Brain microvascular endothelial cell (primary cell): ENCODE data around the gene RNF157.

Experiments used
- DNase-seq: peaks from one replicate; pipeline ENCODE4 v3.0.0-alpha.2; 2020
- H3K27ac ChIP-seq: fragments of 250-450 bp; sonication (Bioruptor Pico); 2 replicates; pipeline ENCODE4 v1.5.1; 2020; ENCODE audit warnings: mild to moderate bottlenecking, moderate library complexity
- H3K27me3 ChIP-seq: fragments of 250-450 bp; sonication (Bioruptor Pico); replicated peaks from 2 replicates; pipeline ENCODE4 v1.5.1; 2020; ENCODE audit warnings: mild to moderate bottlenecking
- H3K36me3 ChIP-seq: fragments of 250-450 bp; sonication (Bioruptor Pico); replicated peaks from 2 replicates; pipeline ENCODE4 v1.5.1; 2020; ENCODE audit warnings: mild to moderate bottlenecking
- H3K4me3 ChIP-seq: 2 replicates; pipeline ENCODE4 v1.5.1; 2011; ENCODE audit warnings: low read depth, mild to moderate bottlenecking, control low read depth, low read length, moderate library complexity
- CTCF ChIP-seq: IDR thresholded peaks from 2 replicates; pipeline ENCODE4 v1.5.1; 2011; ENCODE audit warnings: low read depth, mild to moderate bottlenecking, moderate library complexity, low read length, control low read depth, inconsistent platforms; ENCODE audit errors: missing control alignments
- in situ Hi-C: cut with HindIII; loops from 2 replicates; pipeline ENCODE4 v1.10.0; 2017; ENCODE audit warnings: low sequenced_read_pairs, low pct_ligation_motif_present

RNF157 gene

GRCh38 chr17:76122431-76123190 is 117.7 kb downstream of the RNF157 start:
- no peaks in the 10 kb centered on the region for H3K27me3 ChIP-seq
- H3K4me3 ChIP-seq: no peak overlapping the region
- H3K36me3 ChIP-seq: no peaks in the 10 kb centered on the region
- no peak overlapping the region for H3K27ac ChIP-seq
- in situ Hi-C loops: no loop called here
- no peak for DNase-seq
- no peak for TF ChIP-seq CTCF

GRCh38 chr17:76121932-76122430 is 118.3 kb downstream of the RNF157 start:
- H3K27ac ChIP-seq: no peak overlapping the region
- in situ Hi-C loops: no loop called here

GRCh38 chr17:76120658-76121008 is 119.7 kb downstream of the RNF157 start:
- DNase-seq: no peak
- H3K4me3 ChIP-seq: no peak overlapping the region
- H3K36me3 ChIP-seq: no peaks in the 10 kb centered on the region
- no peak for TF ChIP-seq CTCF
- no peak overlapping the region for H3K27ac ChIP-seq
- H3K27me3 ChIP-seq: no peaks in the 10 kb centered on the region
- in situ Hi-C loops: no loop called here

More at GRCh38 chr17:76121932-76122430, 118.3 kb downstream of the RNF157 start:
- no peak for DNase-seq
- H3K4me3 ChIP-seq: peak overlapping the region; percentile 41
- H3K27me3 ChIP-seq: no peaks in the 10 kb centered on the region
- TF ChIP-seq CTCF: no peak
- H3K36me3 ChIP-seq: no peaks in the 10 kb centered on the region

- H3K4me3 ChIP-seq: no peak overlapping the region
- no peak overlapping the region for H3K27ac ChIP-seq
- DNase-seq: no peak
- in situ Hi-C loops: no loop called here
- no peak for TF ChIP-seq CTCF
- H3K27me3 ChIP-seq: no peaks in the 10 kb centered on the region
- no peaks in the 10 kb centered on the region for H3K36me3 ChIP-seq
Observed at GRCh38 chr17:76119409-76120371, 120.6 kb downstream of the RNF157 start.

- Histone ChIP-seq H3K4me3 (no peak overlapping the region), H3K36me3 (no peaks in the 10 kb centered on the region), H3K27ac (no peak overlapping the region), H3K27me3 (no peaks in the 10 kb centered on the region)
- in situ Hi-C loops: no loop called here
- no peak for DNase-seq
- no peak for TF ChIP-seq CTCF
Observed at GRCh38 chr17:76115138-76115754, 125.0 kb downstream of the RNF157 start.
